ENCODE results near the gene IFNA13. TPM values are rescaled to one million over a fixed set of nuclear protein-coding genes. Genes with fewer than 3 reads are reported as not detected.

IFNA13 gene
- total and polyA plus RNA-seq, 9 of the 15 experiments (the other 6 are each of a cell fraction or from before 2014, with no cell fraction given): not detected

GRCh38 chr9:21413624-21414023 is 45.8 kb upstream of the IFNA13 start:
- H3K36me3 ChIP-seq (ENCODE audit: control insufficient read depth, insufficient read depth, low read length): no peaks in the 10 kb centered on the region
- ATAC-seq (no peak), FAIRE-seq (no peak), DNase-seq (ENCODE audit: extremely low read depth in 1 of 4, low spot score in 3 of 4) (no peak)
- no peaks in the 10 kb centered on the region for H3K79me2 ChIP-seq (ENCODE audit: control insufficient read depth, insufficient read depth, low read length)
- no peaks in the 10 kb centered on the region for H3K4me1 ChIP-seq (replicated peaks in 1 of 2; ENCODE audit: control insufficient read depth in 2 of 2, insufficient read depth in 2 of 2, low read length in 2 of 2)
- H3K9me1 ChIP-seq (ENCODE audit: control insufficient read depth, insufficient read depth, low read length): no peaks in the 10 kb centered on the region
- in situ Hi-C loops (cut with MboI): no loop called here
- no peak overlapping the region for H2AFZ ChIP-seq (ENCODE audit: low read depth, low read length)
- no CpG with 5 or more reads among the region's 5 CpGs for WGBS (ENCODE audit: insufficient coverage, low coverage, missing lambda C conversion rate)
- H3K4me3 ChIP-seq: no peak overlapping the region
- H4K20me1 ChIP-seq (replicated peaks; ENCODE audit: control insufficient read depth, insufficient read depth, low read length): no peaks in the 10 kb centered on the region
- intact Hi-C loops (cut with micrococcal nuclease): no loop called here
- no peak overlapping the region for H3K9ac ChIP-seq (ENCODE audit: insufficient read depth in 1 of 2, low read depth in 2 of 2, low read length in 2 of 2)
- BruUV-seq (replicated peaks): no TSS peak
- ChIA-PET CTCF (ENCODE audit: low intra/inter-chr PET ratio) (no interaction called here), POLR2A (no interaction called here)
- no peaks in the 10 kb centered on the region for H3K9me3 ChIP-seq (replicated peaks; ENCODE audit: control insufficient read depth, insufficient read depth, low read depth, low read length)
- no peaks in the 10 kb centered on the region for H3K27me3 ChIP-seq (ENCODE audit: control insufficient read depth in 2 of 2, insufficient read depth in 2 of 2, low read length in 2 of 2)
- H3K4me2 ChIP-seq (ENCODE audit: insufficient read depth, low read length): no peak overlapping the region
- no peak overlapping the region for H3K27ac ChIP-seq (ENCODE audit: extremely low read depth, low read depth, low read length)
- TF ChIP-seq UBTF (IDR thresholded peaks at IDR 0.05; ENCODE audit: borderline replicate concordance in 1 of 2, low read depth in 2 of 2, low read length in 2 of 2) (no peak), BMI1 (IDR thresholded peaks at IDR 0.05; ENCODE audit: low read length) (no peak), MNT (conservative IDR thresholded peaks at IDR 0.05) (no peak), MLLT1 (IDR thresholded peaks at IDR 0.05) (no peak), GABPB1 (CRISPR knock-in tag; IDR thresholded peaks at IDR 0.05) (no peak), TCFL5 (CRISPR knock-in tag; conservative IDR thresholded peaks at IDR 0.05) (no peak), AFF1 (IDR thresholded peaks at IDR 0.05; ENCODE audit: low read depth in 1 of 2, partially characterized antibody in 2 of 2) (no peak), SRSF7 (optimal IDR thresholded peaks at IDR 0.05; ENCODE audit: low read depth, low read length) (no peak), STAT5A (IDR thresholded peaks at IDR 0.05; ENCODE audit: borderline replicate concordance, low read length) (no peak)

Data from K562 (cell line).